ENCODE results near the gene KCNJ15. TPM values are rescaled to one million over a fixed set of nuclear protein-coding genes. Genes with fewer than 3 reads are reported as not detected.
A peak's percentile ranks its signal among the peaks of the same experiment; 100 is the strongest.

Gene KCNJ15
- total RNA-seq, 2 donors from 2014 or later: not detected

- H3K4me3 ChIP-seq (ENCODE audit: low read length): no peak overlapping the region
- peak; percentile 8 for DNase-seq
- WGBS, 2 experiments (ENCODE audit: insufficient coverage in 1 of 2, insufficient read length in 1 of 2): 91 to 96% methylated on average over 5 to 10 of the region's 10 CpGs
- Mint-ChIP-seq H3K4me3 (no peak overlapping the region), H3K4me1 (peaks cover 24% of the 10 kb centered on the region), H3K27me3 (ENCODE audit: insufficient read depth) (no peaks in the 10 kb centered on the region), H3K36me3 (ENCODE audit: low read depth) (no peaks in the 10 kb centered on the region), H3K27ac (no peak overlapping the region), H3K9me3 (no peaks in the 10 kb centered on the region)
- no peak for TF ChIP-seq CTCF (conservative IDR thresholded peaks at IDR 0.05)
- H3K36me3 ChIP-seq (ENCODE audit: control insufficient read depth, insufficient read depth, low read length): no peaks in the 10 kb centered on the region
- H3K27ac ChIP-seq (ENCODE audit: low read depth, low read length): no peak overlapping the region
- no peaks in the 10 kb centered on the region for H3K27me3 ChIP-seq (ENCODE audit: control insufficient read depth, insufficient read depth, low read length, poor library complexity, severe bottlenecking)
- no peak overlapping the region for H3K9ac ChIP-seq (ENCODE audit: extremely low read depth, low read length, poor library complexity, severe bottlenecking)
- H3K4me1 ChIP-seq (ENCODE audit: control insufficient read depth, insufficient read depth, low read length): peaks cover 7% of the 10 kb centered on the region
- H3K9me3 ChIP-seq (ENCODE audit: control insufficient read depth, low read length): no peaks in the 10 kb centered on the region
These were observed 92.4 kb downstream of the KCNJ15 start for GRCh38 chr21:38349111-38349746.

- H3K9me3 Mint-ChIP-seq: no peaks in the 10 kb centered on the region
- no peak overlapping the region for H3K4me3 Mint-ChIP-seq
- no peak overlapping the region for H3K27ac Mint-ChIP-seq
- no peak for TF ChIP-seq CTCF (conservative IDR thresholded peaks at IDR 0.05)
- Histone ChIP-seq H3K36me3 (ENCODE audit: control insufficient read depth, insufficient read depth, low read length) (no peaks in the 10 kb centered on the region), H3K27ac (ENCODE audit: low read depth, low read length) (no peak overlapping the region), H3K4me1 (ENCODE audit: control insufficient read depth, insufficient read depth, low read length) (peaks cover 7% of the 10 kb centered on the region), H3K9ac (ENCODE audit: extremely low read depth, low read length, poor library complexity, severe bottlenecking) (no peak overlapping the region), H3K27me3 (ENCODE audit: control insufficient read depth, insufficient read depth, low read length, poor library complexity, severe bottlenecking) (no peaks in the 10 kb centered on the region), H3K4me3 (ENCODE audit: low read length) (no peak overlapping the region), H3K9me3 (ENCODE audit: control insufficient read depth, low read length) (no peaks in the 10 kb centered on the region)
- no peak for DNase-seq
- H3K27me3 Mint-ChIP-seq (ENCODE audit: insufficient read depth): peaks cover 1% of the 10 kb centered on the region
- peaks cover 30% of the 10 kb centered on the region for H3K4me1 Mint-ChIP-seq
- H3K36me3 Mint-ChIP-seq (ENCODE audit: low read depth): no peaks in the 10 kb centered on the region
- 90 to 97% methylated on average over 2 of the region's 2 CpGs for WGBS, 2 experiments (ENCODE audit: insufficient coverage in 1 of 2, insufficient read length in 1 of 2)
These were observed 93.2 kb downstream of the KCNJ15 start for GRCh38 chr21:38349977-38350376.

- Histone ChIP-seq H3K9ac (ENCODE audit: extremely low read depth, low read length, poor library complexity, severe bottlenecking) (no peak overlapping the region), H3K4me1 (ENCODE audit: control insufficient read depth, insufficient read depth, low read length) (peaks cover 7% of the 10 kb centered on the region), H3K36me3 (ENCODE audit: control insufficient read depth, insufficient read depth, low read length) (no peaks in the 10 kb centered on the region), H3K4me3 (ENCODE audit: low read length) (no peak overlapping the region), H3K27ac (ENCODE audit: low read depth, low read length) (no peak overlapping the region), H3K27me3 (ENCODE audit: control insufficient read depth, insufficient read depth, low read length, poor library complexity, severe bottlenecking) (no peaks in the 10 kb centered on the region), H3K9me3 (ENCODE audit: control insufficient read depth, low read length) (no peaks in the 10 kb centered on the region)
- peak; percentile 35 for DNase-seq
- H3K4me3 Mint-ChIP-seq: no peak overlapping the region
- H3K27me3 Mint-ChIP-seq (ENCODE audit: insufficient read depth): peaks cover 5% of the 10 kb centered on the region
- H3K27ac Mint-ChIP-seq: no peak overlapping the region
- TF ChIP-seq CTCF (conservative IDR thresholded peaks at IDR 0.05): no peak
- peaks cover 34% of the 10 kb centered on the region for H3K4me1 Mint-ChIP-seq
- 95 to 100% methylated on average over 3 of the region's 3 CpGs for WGBS, 2 experiments (ENCODE audit: insufficient coverage in 1 of 2, insufficient read length in 1 of 2)
- H3K9me3 Mint-ChIP-seq: no peaks in the 10 kb centered on the region
- no peaks in the 10 kb centered on the region for H3K36me3 Mint-ChIP-seq (ENCODE audit: low read depth)
These were observed 93.9 kb downstream of the KCNJ15 start for GRCh38 chr21:38350684-38351083.

Measured in endodermal cell (in vitro differentiated cells).